ENCODE measurements around the gene PLCB1.

PLCB1 gene

GRCh38 chr20:8930726-8931125 is 798.7 kb downstream of the PLCB1 start:
- Histone ChIP-seq H3K4me3 (ENCODE audit: low read depth in 1 of 2, low read length in 2 of 2) (no peak overlapping the region), H3K4me1 (ENCODE audit: control insufficient read depth in 1 of 2, insufficient read depth in 2 of 2, low read length in 2 of 2) (peaks cover 0 to 8% of the 10 kb centered on the region in 2 donors), H3K27me3 (ENCODE audit: low read depth, low read length) (no peaks in the 10 kb centered on the region), H3K36me3 (ENCODE audit: control insufficient read depth in 1 of 2, insufficient read depth in 2 of 2, low read length in 2 of 2) (no peaks in the 10 kb centered on the region), H3K27ac (ENCODE audit: low read length) (no peak overlapping the region), H3K9me3 (ENCODE audit: control insufficient read depth in 1 of 2, low read length in 2 of 2) (no peaks in the 10 kb centered on the region)

- no peak overlapping the region for H3K27ac ChIP-seq (ENCODE audit: low read length)
These were observed 800.4 kb downstream of the PLCB1 start for GRCh38 chr20:8932192-8933165.

DNA sequence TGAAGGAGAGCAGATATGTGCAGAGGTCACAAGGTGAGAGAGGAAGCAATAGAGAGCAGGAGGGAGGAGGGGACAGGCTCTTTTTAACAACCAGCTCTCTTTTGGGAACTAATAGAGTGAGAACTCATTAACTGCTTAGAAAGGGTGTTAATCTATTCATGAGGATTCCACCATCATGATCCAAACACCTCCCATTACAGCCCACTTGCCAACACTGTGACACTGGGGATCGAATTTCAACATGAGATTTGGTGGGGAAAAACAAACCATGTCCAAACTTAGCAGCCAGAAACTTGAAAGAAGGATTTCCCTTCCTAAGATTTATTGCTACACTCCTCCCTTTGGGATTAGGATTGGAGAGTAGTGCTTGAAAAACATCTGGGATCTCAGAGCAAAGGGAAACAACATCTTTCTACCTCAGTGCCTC is 801.3 kb downstream of the PLCB1 start:
- Histone ChIP-seq H3K4me3 (ENCODE audit: low read depth in 1 of 2, low read length in 2 of 2) (no peak overlapping the region), H3K4me1 (ENCODE audit: control insufficient read depth in 1 of 2, insufficient read depth in 2 of 2, low read length in 2 of 2) (peaks cover 0 to 8% of the 10 kb centered on the region in 2 donors), H3K27ac (ENCODE audit: low read length) (no peak overlapping the region), H3K27me3 (ENCODE audit: low read depth, low read length) (no peaks in the 10 kb centered on the region), H3K36me3 (ENCODE audit: control insufficient read depth in 1 of 2, insufficient read depth in 2 of 2, low read length in 2 of 2) (no peaks in the 10 kb centered on the region), H3K9me3 (ENCODE audit: control insufficient read depth in 1 of 2, low read length in 2 of 2) (no peaks in the 10 kb centered on the region)

More at GRCh38 chr20:8932192-8933165, 800.4 kb downstream of the PLCB1 start:
- H3K36me3 ChIP-seq (ENCODE audit: control insufficient read depth in 1 of 2, insufficient read depth in 2 of 2, low read length in 2 of 2), result no peaks in the 10 kb centered on the region
- peaks cover 0 to 8% of the 10 kb centered on the region in 2 donors for H3K4me1 ChIP-seq (ENCODE audit: control insufficient read depth in 1 of 2, insufficient read depth in 2 of 2, low read length in 2 of 2)
- no peaks in the 10 kb centered on the region for H3K9me3 ChIP-seq (ENCODE audit: control insufficient read depth in 1 of 2, low read length in 2 of 2)
- no peaks in the 10 kb centered on the region for H3K27me3 ChIP-seq (ENCODE audit: low read depth, low read length)
- no peak overlapping the region for H3K4me3 ChIP-seq (ENCODE audit: low read depth in 1 of 2, low read length in 2 of 2)

DNA sequence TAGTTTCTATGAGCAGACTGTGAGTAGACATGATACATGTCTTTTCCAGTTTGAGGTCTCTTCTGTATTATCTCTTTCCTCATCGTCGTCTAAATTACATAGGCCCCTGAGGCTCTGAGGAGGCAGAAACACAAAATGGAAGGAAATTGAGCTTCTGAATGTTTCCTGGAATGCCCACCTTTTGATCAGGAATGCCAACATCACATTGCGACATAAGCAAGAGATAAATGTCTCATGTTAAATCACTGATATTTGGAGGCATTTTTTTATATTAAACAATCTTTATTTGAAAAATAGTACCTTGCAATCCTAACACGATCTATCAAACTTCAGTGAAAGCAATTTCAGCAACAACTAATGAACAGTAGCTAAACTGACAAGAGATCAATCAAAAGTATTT is 802.3 kb downstream of the PLCB1 start:
- no peak overlapping the region for H3K4me3 ChIP-seq (ENCODE audit: low read depth in 1 of 2, low read length in 2 of 2)
- H3K36me3 ChIP-seq (ENCODE audit: control insufficient read depth in 1 of 2, insufficient read depth in 2 of 2, low read length in 2 of 2), result no peaks in the 10 kb centered on the region
- H3K27me3 ChIP-seq (ENCODE audit: low read depth, low read length), result no peaks in the 10 kb centered on the region
- H3K4me1 ChIP-seq (ENCODE audit: control insufficient read depth in 1 of 2, insufficient read depth in 2 of 2, low read length in 2 of 2), result peaks cover 0 to 8% of the 10 kb centered on the region in 2 donors
- H3K9me3 ChIP-seq (ENCODE audit: control insufficient read depth in 1 of 2, low read length in 2 of 2), result no peaks in the 10 kb centered on the region
- H3K27ac ChIP-seq (ENCODE audit: low read length), result no peak overlapping the region
